Natural killer cell (primary cell): ENCODE measurements around the gene ODF2. TPM values are rescaled to one million over a fixed set of nuclear protein-coding genes. Genes with fewer than 3 reads are reported as not detected.

Experiments
- ATAC-seq, 3 donors: fragments of 150-1000 bp in 2 of 3; fragments of 200-7000 bp in 1 of 3; cut with Tn5 transposase; 1 replicate in 1 of 3; 2 replicates in 2 of 3; pipeline ENCODE4 v1.10.0; 2021; ENCODE audit warnings: mild to moderate bottlenecking in 2 of 3, moderate library complexity in 2 of 3
- DNase-seq, 2 donors: peaks; one replicate each; pipeline versions ENCODE4 v3.0.0 to v3.0.0-alpha.2; 2013 to 2021; ENCODE audit warnings: mixed read lengths in 1 of 2
- H3K27ac ChIP-seq: one replicate; pipeline ENCODE4 v1.5.1; 2013; ENCODE audit warnings: mild to moderate bottlenecking, low read length
- H3K27me3 ChIP-seq: one replicate; pipeline ENCODE4 v1.6.1; 2013; ENCODE audit warnings: low read length; ENCODE audit not compliant: control insufficient read depth, insufficient read depth
- H3K36me3 ChIP-seq: one replicate; pipeline ENCODE4 v1.6.1; 2013; ENCODE audit warnings: low read length; ENCODE audit not compliant: control insufficient read depth, insufficient read depth
- H3K4me1 ChIP-seq: one replicate; pipeline ENCODE4 v1.6.1; 2013; ENCODE audit warnings: low read length; ENCODE audit not compliant: control insufficient read depth, insufficient read depth
- H3K4me3 ChIP-seq: one replicate; pipeline ENCODE4 v1.5.1; 2013; ENCODE audit warnings: low read length
- H3K9me3 ChIP-seq: one replicate; pipeline ENCODE4 v1.6.1; 2013; ENCODE audit warnings: low read length; ENCODE audit not compliant: control insufficient read depth, insufficient read depth
- H3K27ac Mint-ChIP-seq, 2 donors: one replicate each; pipeline ENCODE4 v1.8.0; 2022; ENCODE audit warnings: mild to moderate bottlenecking in 2 of 2, mixed read lengths in 2 of 2, moderate library complexity in 1 of 2
- H3K27me3 Mint-ChIP-seq, 2 donors: one replicate each; pipeline ENCODE4 v1.8.0; 2022; ENCODE audit warnings: low read depth in 2 of 2, mixed read lengths in 2 of 2
- H3K36me3 Mint-ChIP-seq: one replicate; pipeline ENCODE4 v1.8.0; 2022; ENCODE audit warnings: mixed read lengths
- H3K4me1 Mint-ChIP-seq, 2 donors: one replicate each; pipeline ENCODE4 v1.8.0; 2022; ENCODE audit warnings: mixed read lengths in 2 of 2
- H3K4me3 Mint-ChIP-seq: one replicate; pipeline ENCODE4 v1.8.0; 2022; ENCODE audit warnings: mild to moderate bottlenecking, moderate library complexity, mixed read lengths
- H3K9me3 Mint-ChIP-seq, 2 donors: one replicate each; pipeline ENCODE4 v1.8.0; 2022; ENCODE audit warnings: mixed read lengths in 2 of 2
- CTCF ChIP-seq: fragments of 200-600 bp; IDR thresholded peaks from one replicate; pipeline ENCODE4 v1.8.0; 2022; ENCODE audit warnings: antibody characterized with exemption
- WGBS: methylation state at CpG from one replicate; pipeline ENCODE4 v1.1.7; 2013; ENCODE audit warnings: missing lambda C conversion rate; ENCODE audit not compliant: insufficient coverage; 5-methylcytosine and 5-hydroxymethylcytosine counted together
- intact Hi-C: fragments of 100-400 bp; cut with micrococcal nuclease; formaldehyde crosslinking; loops from one replicate; pipeline ENCODE4 v1.14.2; 2022
- total RNA-seq, 4 donors: library from RNA; stranded (reverse); fragments of 120-200 nt in 1 of 4; gene quantifications; one replicate each; pipeline versions ENCODE4 v1.2.3 to v1.2.4, GENCODE V29; 2013 to 2022

Gene ODF2
- total RNA-seq, 3 donors from 2014 or later (not counting 1 experiment from before 2014, with no cell fraction given) = 36.4 to 44.4 (median 37.5) TPM

GRCh38 chr9:128448746-128449145 is 7.1 kb upstream of the ODF2 start:
- ATAC-seq = no peak
- Mint-ChIP-seq H3K27ac (no peak overlapping the region), H3K27me3 (no peaks in the 10 kb centered on the region), H3K4me1 (no peaks in the 10 kb centered on the region), H3K36me3 (no peaks in the 10 kb centered on the region), H3K4me3 (no peak overlapping the region), H3K9me3 (no peaks in the 10 kb centered on the region)
- no peak overlapping the region for H3K4me3 ChIP-seq
- no peaks in the 10 kb centered on the region for H3K36me3 ChIP-seq
- no peak for DNase-seq
- H3K4me1 ChIP-seq = no peaks in the 10 kb centered on the region
- H3K27me3 ChIP-seq = no peaks in the 10 kb centered on the region
- TF ChIP-seq CTCF = no peak
- H3K27ac ChIP-seq = no peak overlapping the region
- no peaks in the 10 kb centered on the region for H3K9me3 ChIP-seq
- intact Hi-C loops = no loop called here
- WGBS = 95% methylated on average over 2 of the region's 2 CpGs

GRCh38 chr9:128454991-128455390 is 815 bp upstream of the ODF2 start:
- Histone ChIP-seq H3K27ac (no peak overlapping the region), H3K9me3 (no peaks in the 10 kb centered on the region), H3K4me3 (no peak overlapping the region), H3K4me1 (peaks cover 13% of the 10 kb centered on the region), H3K27me3 (no peaks in the 10 kb centered on the region), H3K36me3 (peaks cover 5% of the 10 kb centered on the region)
- intact Hi-C loops = no loop called here
- no peaks in the 10 kb centered on the region for H3K9me3 Mint-ChIP-seq
- peak overlapping the region; percentile 90 to 92 for H3K27ac Mint-ChIP-seq
- peaks cover 6 to 24% of the 10 kb centered on the region in 2 donors for H3K4me1 Mint-ChIP-seq
- peak overlapping the region; percentile 98 for H3K4me3 Mint-ChIP-seq
- DNase-seq (no peak), ATAC-seq (no peak)
- H3K36me3 Mint-ChIP-seq = no peaks in the 10 kb centered on the region
- no peak for TF ChIP-seq CTCF
- H3K27me3 Mint-ChIP-seq = no peaks in the 10 kb centered on the region
- WGBS = 93% methylated on average over 13 of the region's 14 CpGs

- H3K27ac Mint-ChIP-seq = peak overlapping the region; percentile 90 to 92
- H3K27me3 Mint-ChIP-seq = no peaks in the 10 kb centered on the region
- no peak for TF ChIP-seq CTCF
- peak overlapping the region; percentile 73 for H3K4me3 ChIP-seq
- ATAC-seq = peak; percentile 30 to 51 (median 48)
- H3K9me3 ChIP-seq = no peaks in the 10 kb centered on the region
- H3K4me1 Mint-ChIP-seq = peaks cover 6 to 24% of the 10 kb centered on the region in 2 donors
- H3K36me3 ChIP-seq = peaks cover 20% of the 10 kb centered on the region
- H3K4me3 Mint-ChIP-seq = peak overlapping the region; percentile 98
- H3K4me1 ChIP-seq = peaks cover 13% of the 10 kb centered on the region
- no peaks in the 10 kb centered on the region for H3K27me3 ChIP-seq
- H3K27ac ChIP-seq = peak overlapping the region; percentile 85
- DNase-seq = peak; percentile 41 to 79
- H3K36me3 Mint-ChIP-seq = no peaks in the 10 kb centered on the region
- under 1% methylated on average over 48 of the region's 48 CpGs for WGBS
- no peaks in the 10 kb centered on the region for H3K9me3 Mint-ChIP-seq
- intact Hi-C loops = loop anchor here (1.0 to 2.0 kb wide), 3 partner anchors 18 to 96 kb away; partner anchors contain the start of genes GLE1 and SPTAN1
Measured at GRCh38 chr9:128456613-128457061, 831 bp downstream of the ODF2 start.

- peaks cover 6 to 24% of the 10 kb centered on the region in 2 donors for H3K4me1 Mint-ChIP-seq
- DNase-seq = no peak
- TF ChIP-seq CTCF = no peak
- H3K9me3 ChIP-seq = no peaks in the 10 kb centered on the region
- H3K27me3 ChIP-seq = no peaks in the 10 kb centered on the region
- peaks cover 25% of the 10 kb centered on the region for H3K36me3 ChIP-seq
- peak overlapping the region; percentile 98 for H3K4me3 Mint-ChIP-seq
- WGBS = 53% methylated on average over 11 of the region's 14 CpGs
- H3K27ac Mint-ChIP-seq = peak overlapping the region; percentile 90 to 92
- H3K36me3 Mint-ChIP-seq = no peaks in the 10 kb centered on the region
- peaks cover 13% of the 10 kb centered on the region for H3K4me1 ChIP-seq
- intact Hi-C loops = loop anchor here (2.0 kb wide), 2 partner anchors 18 to 48 kb away; partner anchors contain the start of gene GLE1
- no peaks in the 10 kb centered on the region for H3K9me3 Mint-ChIP-seq
- no peak for ATAC-seq
- peak overlapping the region; percentile 73 for H3K4me3 ChIP-seq
- H3K27me3 Mint-ChIP-seq = no peaks in the 10 kb centered on the region
- peak overlapping the region; percentile 85 for H3K27ac ChIP-seq
Measured at GRCh38 chr9:128457207-128457606, 1.4 kb downstream of the ODF2 start.
